GDM1 (cell line): ENCODE data around the gene MAP4K4.

Experiments
- DNase-seq: peaks from one replicate; lab custom pipeline; 2025; lab: John Stamatoyannopoulos, UW

Gene MAP4K4

DNA sequence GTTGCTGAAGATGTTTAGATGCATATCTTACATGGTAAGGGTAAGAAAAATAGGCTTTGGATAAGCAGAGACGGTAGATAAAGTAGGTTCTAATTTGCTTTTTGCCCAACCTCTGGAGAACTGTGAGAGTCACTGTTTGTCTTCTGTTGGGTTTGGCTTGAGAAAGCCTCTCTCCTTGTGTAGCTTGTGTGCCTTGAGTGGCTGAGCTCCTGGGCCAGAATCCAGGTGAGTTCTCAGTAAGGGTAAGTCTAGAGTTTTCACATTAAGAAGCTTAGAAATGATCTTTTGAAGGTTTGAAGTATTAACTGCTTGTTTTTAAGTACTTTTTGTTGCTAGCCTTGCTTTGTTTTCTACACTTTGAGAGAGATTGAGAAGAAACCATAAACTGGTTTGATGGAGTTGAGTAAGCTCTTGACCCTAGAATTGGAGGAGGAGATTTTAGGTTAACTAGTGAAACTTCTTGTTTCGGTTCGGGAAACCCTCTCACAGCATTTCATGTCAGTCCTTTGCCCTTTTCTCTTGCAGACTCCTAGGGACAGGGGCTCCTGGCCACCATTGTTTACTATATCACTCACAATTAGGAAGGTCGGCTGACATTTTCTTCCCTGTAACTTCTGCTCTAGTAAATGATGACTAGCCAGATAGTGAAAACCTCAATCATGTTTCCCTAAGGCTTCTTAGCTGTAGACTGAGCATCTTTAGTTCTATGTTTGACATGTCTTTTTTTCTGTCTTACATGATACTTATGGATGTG lies 26.0 kb downstream of the MAP4K4 start:
- DNase-seq = no peak

DNA sequence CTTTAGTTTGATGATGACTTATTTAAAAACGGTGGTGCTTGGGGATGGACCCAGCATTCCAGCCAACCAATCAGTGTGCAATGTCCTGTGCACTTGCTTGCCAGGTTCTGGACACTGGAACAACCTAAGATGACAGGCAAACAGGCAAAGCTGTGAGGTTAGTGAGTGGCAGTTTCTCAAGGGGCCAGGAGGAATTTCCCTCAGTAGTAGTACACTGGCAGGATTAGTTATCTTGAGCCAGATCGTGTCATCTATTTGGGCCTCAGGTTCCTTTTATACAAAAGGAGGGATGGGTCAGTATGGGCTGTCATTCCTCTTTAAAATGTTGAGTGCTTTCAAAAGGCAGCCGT lies 26.6 kb downstream of the MAP4K4 start:
- no peak for DNase-seq

DNA sequence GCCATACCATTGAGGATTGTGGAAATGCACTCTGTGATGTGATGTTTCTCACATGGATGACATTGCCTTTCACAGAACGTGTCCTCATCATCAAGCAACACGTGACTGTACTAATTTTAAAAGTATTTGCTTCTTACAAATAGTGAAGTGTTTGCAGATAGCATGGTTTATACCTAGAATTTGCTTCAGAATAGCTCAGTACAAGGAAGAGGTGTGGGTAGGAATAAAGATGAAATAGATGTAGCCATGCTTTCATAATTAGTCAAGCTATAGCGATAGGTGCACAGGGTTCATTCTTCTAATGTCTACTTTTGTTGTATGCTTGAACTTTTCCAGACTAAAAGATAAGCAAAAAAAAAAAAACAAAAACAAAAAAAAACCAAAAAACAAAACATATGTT lies 27.5 kb downstream of the MAP4K4 start:
- no peak for DNase-seq

DNA sequence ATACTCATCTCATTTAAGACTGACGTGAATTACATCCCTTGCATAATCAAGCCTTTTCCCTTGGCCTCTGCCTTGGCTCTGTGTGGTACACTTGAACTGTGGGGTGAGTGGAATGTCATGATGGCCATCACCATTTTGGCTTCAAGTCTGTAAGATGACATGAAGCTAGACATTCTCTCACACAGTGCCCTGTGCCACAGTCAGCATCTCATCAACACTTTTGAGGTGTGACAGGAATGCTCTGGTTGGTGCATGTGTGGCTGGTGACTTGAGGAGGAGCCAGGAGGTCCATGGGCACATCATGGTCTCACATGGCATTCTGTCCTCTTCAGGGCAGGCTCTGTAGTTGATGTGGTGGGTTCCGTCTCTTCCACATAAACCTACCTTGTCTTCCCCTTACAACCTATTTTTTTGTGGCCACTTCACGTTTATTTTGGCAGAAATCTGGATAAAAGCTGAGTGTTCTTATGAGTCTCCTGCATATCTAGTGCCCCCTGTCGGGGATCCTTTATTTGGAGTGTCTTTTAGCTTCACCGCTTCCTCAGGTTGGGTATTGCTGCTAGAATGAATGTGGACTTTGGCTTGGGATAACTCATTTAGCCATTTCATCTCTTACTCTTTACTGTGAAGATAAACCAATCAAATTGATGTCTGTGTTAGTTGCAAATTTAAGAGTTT lies 28.1 kb downstream of the MAP4K4 start:
- no peak for DNase-seq

DNA sequence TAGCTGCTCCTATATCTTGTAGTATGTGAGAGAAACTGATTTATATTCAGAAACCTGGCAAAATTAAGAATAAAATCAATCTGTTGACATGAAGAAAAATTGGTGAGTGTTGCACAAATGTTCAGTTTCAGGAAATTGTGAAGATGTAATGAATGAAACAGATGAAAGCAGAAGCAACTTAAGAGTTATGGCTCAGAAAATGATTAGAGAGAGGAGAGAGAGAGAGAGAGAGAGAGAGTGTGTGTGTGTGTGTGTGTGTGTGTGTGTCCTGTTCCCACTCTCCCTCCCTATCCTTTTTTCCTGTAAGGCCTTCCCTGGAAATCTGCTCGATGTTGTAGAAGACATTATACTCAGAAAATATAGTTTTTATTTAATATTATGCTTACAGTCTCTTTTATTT lies 31.4 kb downstream of the MAP4K4 start:
- DNase-seq = no peak

DNA sequence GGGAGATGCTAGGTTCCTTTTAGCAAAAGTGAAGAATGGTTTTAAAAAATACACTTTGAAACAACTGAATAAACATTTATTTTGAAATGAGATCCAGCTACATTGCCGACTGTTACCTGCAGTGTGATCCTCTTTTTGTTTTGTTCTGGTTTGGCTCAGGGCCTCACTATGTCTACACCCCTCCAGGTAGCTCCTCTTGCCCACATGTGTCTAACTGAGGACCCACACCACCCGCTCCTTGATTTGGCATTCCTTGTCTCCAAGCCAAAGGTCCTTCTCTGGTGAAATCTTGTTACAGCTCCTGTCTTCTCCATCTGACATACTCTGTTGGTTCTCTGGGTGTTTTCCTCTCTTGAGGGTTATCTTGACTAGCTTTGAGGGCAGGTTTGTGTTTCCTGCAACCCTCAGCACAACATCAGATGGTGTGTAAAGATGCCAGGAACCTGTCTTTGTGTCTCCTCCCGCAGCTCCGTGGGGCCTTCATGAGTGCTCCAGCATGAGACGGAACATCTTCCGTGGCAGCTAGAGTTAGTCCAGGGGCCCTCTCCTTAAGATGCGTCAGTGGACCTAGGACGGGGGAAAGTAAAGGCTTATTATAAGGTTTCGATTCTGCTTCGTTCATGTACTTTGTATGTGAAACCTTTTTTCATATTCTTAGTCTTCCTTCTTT lies 32.1 kb downstream of the MAP4K4 start:
- DNase-seq = no peak

DNA sequence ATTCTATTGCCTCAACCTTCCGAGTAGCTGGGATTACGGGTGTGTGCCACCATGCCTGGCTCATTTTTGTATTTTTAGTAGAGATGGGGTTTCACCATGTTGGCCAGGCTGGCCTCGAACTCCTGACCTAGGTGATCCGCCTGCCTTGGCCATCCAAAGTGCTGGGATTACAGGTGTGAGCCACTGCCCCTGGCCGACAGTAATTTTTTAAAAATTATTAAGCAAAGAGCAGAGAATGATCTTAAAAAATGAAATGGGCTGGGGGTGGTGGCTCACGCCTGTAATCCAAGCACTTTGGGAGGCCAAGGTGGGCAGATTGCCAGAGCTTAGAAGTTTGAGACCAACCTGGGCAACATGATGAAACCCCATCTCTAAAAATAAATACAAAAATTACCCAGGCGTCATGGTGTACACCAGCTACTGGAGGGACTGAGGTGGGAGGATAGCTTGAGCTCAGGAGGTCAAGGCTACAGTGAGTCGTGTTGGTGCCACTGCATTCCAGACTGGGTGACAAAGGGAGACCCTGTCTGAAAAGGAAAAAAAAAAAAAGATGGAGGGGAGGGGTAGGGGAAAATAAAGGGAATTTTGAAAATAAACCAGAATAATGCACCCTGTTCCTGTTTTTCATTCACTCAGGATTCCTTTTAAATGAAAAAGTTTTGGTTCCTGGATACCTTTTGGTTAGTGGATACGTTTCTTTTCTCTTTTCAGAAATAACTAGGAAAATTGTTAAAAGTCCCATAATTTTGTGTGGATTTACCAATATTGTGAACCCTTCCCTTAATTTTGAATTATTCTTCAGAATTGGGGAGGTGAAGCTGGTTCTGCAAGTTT lies 33.9 kb downstream of the MAP4K4 start:
- no peak for DNase-seq

DNA sequence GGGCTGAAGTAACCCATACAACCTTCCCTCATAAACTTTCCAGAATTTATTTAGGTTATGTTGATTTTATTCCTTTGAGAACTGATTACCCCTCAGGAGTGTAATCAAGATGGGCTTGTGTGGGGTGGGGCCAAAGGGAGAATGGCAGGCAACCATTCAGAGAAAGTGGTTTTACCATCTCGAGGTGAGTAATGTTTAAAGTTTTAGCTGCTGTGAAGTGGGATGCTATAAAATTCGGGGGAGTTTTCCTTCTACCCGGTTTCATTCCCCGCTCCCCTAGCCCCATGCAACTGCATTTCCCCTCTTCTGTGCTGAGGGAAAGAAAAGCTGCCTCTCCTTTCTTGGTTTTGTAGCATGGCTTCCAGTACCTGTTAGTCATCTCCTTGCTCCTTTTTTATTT lies 34.7 kb downstream of the MAP4K4 start:
- DNase-seq = no peak

DNA sequence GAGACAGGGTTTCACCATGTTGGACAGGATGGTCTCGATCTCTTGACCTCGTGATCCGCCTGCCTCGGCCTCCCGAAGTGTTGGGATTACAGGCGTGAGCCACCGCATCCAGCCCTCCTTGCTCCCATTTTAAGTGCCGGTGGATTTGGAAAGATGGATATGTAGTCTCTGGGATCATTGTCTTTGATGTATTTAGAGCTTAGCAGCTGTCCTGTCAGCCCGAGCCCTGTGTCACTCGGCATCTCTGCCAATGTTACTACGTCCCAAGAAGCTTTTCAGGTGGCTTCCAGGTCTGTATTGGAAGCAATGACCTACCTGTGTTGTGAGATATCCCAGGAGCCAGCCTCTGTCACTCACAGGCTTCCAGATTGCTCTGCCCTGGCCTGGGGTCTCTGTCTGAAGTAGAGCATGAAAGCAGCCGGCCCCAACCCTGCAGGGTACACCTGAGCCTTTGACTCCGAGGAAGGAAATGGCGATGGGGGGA lies 35.3 kb downstream of the MAP4K4 start:
- DNase-seq = no peak

- no peak for DNase-seq
Observed at GRCh38 chr2:101733257-101733993, 35.9 kb downstream of the MAP4K4 start.

- DNase-seq = no peak
Observed at GRCh38 chr2:101734505-101735165, 37.1 kb downstream of the MAP4K4 start.

DNA sequence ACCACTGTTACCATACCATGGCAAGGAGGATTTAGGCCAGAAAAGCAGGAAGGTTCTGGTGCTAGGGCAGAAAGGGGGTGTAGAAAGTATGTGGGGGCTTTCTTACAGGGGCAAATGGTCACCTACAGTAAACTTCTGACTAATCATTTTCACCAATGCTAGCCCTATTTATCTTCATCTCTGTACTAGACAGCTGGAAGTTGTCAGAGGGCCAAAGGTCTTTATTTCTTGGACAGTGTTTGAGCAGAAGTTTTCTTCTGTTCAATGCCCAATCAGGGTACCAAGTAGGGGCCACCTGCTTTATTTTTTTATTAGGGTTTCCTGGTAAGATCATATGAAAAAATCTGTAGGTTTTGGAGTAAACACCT lies 37.6 kb downstream of the MAP4K4 start:
- DNase-seq = no peak

GRCh38 chr2:101736233-101736632 lies 38.7 kb downstream of the MAP4K4 start:
- no peak for DNase-seq

- no peak for DNase-seq
Observed at GRCh38 chr2:101736861-101737291, 39.4 kb downstream of the MAP4K4 start.

- no peak for DNase-seq
Observed at GRCh38 chr2:101737478-101738255, 40.2 kb downstream of the MAP4K4 start.

DNA sequence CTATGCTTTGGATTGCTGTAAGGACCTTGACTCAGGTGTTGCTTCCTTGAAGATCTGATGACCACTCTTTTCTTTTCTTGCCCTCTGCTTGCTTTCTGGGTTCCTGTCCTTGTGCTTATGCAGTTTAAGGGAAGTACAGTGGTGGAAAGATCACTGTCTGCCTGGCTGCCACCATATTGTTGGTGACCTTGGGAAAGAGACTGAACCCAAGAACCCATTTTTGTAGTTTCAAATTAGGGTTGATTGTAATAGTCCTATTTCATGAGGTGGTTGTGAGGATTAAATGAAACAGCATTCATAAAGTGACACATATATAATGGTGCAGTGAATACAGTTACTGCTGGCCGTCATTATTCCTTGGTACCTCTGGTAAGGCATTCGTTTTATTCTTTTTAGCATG lies 41.1 kb downstream of the MAP4K4 start:
- no peak for DNase-seq

DNA sequence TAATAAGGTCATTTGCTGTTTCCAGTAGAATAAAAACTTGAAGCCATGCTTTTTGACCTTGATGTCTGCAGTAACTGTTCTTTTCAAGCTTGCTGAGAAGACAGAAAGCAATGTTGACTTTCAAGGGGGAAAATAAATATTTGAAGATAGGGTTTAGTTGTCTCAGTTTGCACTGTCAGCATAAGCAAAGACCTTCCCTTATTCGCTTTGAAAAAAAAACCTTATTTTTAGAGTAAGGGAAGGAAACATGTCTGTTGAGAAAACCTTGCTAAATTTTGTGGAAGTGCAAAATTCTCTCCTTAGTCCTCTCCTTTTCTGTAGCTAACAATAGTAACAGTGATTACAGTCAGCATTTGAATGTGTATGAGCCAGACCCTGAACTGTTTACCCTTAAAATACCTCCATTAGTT lies 43.1 kb downstream of the MAP4K4 start:
- DNase-seq = peak; percentile 32

DNA sequence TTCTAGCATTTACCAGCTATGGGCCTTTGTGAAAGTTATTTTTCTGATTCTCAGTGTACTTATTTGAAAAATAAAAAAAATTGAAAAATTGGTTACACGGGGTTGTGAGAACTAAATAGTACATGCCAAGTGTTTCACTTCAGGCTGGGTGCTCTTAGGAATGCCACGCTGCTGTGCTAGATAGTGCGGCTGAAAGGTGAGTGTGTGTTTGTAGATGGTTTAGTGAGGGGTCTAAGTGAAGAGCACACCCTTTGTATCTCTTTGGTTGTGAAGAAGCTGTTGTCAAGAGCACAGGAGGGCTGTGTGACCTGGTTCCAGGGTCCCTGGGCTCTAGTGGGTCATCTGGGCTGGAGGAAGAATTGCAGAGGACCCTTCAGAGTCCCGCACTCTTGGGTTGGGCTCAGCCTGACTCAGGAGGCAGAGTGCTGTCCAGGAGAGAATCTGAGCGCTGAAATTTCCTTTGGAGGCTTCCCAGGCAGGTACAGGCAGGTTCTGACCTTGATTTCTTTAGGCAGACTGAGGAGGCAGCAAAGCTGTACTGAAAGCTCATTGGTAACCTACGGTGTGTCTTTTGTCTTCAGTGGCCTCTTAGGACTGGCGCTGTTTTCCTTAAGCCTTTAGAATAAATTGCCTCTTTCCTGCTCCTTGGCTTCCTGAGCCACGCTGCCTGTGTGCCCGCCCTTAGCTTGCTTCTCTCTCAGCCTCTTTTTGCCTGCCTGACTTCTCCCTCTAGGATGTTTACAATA lies 44.4 kb downstream of the MAP4K4 start:
- no peak for DNase-seq

DNA sequence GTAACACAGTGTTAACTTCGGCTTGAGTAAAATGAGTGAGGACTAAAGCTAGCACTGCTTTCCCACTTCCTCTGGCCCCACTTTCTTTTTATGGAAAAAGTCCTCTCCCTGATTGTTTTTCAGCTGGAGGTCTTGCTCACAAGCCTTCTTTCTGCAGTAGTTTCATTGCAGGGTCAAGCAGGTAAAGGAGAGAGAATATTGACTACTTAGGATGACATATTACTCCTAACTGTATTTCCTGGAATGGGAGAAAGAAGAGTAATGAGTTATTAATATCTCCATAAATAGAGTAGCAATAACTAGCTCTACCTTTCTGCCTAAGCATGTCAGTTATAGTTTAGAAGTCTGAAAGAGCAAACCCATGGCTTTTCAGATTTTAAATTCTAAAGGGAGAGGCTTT lies 45.0 kb downstream of the MAP4K4 start:
- DNase-seq = no peak

DNA sequence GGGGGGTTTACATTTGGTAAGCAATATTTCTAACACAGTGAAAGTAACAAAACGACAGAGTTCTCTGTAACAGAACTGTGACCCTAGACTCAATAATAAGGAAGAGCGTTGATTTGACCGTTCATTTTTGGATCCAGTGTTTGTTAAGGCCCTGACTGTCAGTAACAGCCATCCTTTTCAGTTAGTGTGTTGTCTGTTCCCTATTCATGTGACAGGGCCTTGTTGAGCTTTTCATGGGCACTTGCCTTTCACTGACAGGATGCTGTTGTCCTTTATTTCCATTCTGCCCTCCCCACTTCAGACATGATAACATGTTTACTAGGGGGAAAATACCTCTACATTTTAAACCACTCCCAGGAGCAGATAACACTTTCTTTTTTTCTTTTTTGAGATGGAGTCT lies 45.8 kb downstream of the MAP4K4 start:
- DNase-seq = no peak
